ENCODE measurements around the gene MYO1B.

The MYO1B gene

GRCh38 chr2:191322828-191323506 is 77.8 kb downstream of the MYO1B start:
- DNase-seq (no peak), ATAC-seq (no peak)

DNA sequence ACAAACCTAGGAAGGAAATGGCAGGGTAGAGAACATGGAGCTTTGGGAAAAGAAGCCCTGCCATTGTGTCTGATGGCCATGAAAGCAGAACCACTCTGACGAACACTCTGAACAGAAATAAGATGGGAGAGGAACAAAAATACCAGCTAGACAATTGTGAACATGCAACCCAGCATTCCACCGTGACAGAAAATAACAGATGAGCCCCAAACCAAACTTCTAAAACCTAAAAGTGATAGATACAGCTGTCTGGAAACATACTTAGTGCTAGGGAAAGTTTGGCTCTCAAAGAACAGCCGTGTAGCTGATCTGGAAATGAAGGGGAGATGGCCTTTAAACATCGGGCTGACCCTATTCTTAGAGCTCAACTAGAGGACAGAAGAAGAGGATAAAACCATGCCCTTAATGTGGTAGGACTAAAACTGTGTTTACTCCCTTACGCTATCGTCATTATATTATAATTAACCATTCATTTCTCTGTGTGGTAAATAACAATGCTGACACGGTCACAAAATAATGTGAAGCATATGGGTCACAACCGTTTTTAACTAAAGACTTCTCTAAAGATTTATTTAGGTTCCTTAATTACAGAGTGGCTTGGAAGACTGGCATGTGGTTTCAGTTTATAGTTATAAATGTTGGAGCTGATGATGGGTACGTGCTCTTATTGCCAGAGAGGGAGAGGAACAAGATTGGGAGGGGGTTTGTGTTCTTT is 80.6 kb downstream of the MYO1B start:
- no peak for ATAC-seq
- no peak for DNase-seq

DNA sequence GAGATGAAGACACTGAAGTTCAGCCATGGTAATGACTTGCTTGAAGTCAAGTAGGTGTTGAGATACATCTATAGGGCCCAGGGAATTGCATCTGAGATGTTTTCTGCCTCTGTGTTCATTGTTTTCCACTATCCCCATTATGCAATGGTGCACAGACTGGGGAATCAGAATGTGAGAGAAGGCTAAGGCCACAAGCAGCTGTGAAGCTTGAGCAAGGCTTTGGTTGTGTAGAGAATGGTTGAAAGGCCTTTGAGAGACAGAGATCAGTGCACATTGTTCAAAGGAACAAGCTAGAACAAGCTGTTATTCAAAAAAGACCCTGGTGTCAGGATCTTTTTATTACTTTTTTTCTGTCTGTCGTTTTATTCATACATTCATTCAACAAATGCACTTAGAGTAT is 82.3 kb downstream of the MYO1B start:
- ATAC-seq, result no peak
- no peak for DNase-seq

- DNase-seq (no peak), ATAC-seq (no peak)
Measured at GRCh38 chr2:191328150-191328809, 83.1 kb downstream of the MYO1B start.

DNA sequence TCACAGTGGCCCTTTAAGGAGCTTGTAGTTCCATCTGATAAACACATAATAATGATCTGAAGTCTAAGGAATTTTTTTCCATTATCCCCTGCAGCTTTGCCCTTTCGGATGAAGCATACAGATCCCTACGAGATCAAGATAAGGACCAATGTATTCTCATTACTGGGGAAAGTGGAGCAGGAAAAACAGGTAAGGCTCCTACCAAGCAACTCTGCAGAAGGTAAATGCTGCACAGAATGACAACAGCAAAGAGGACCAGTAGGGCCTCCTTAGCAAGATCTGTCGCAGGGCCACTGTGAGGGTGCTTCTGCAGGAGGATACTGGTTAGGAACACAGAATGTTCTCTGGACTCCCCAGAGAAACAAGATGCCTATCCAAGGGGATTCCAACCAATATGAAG is 84.6 kb downstream of the MYO1B start:
- ATAC-seq (no peak), DNase-seq (no peak)

DNA sequence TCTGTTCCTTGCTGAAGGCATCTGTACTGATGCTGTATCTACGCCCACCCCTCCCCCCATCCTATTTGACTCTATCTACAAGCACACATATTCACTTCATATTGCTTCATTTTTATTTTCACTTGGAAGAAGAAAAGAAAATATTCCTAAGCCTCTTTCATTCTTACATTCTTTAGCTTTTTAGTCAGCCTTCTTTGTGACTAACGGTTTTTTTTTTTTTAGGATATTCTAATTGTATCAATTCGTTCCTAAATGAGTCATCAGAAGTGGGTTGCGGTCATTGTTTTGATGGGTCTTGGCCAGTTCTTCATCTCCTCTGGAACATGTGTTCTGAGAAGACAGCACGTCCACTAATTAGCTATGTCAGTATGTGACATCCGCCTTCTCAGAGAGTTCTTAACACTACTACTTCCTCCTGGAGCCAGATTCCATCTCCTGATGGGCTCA is 88.7 kb downstream of the MYO1B start:
- no peak for DNase-seq
- ATAC-seq, result no peak

- ATAC-seq, result no peak
- DNase-seq, result no peak
Measured at GRCh38 chr2:191335875-191336464, 90.8 kb downstream of the MYO1B start.

DNA sequence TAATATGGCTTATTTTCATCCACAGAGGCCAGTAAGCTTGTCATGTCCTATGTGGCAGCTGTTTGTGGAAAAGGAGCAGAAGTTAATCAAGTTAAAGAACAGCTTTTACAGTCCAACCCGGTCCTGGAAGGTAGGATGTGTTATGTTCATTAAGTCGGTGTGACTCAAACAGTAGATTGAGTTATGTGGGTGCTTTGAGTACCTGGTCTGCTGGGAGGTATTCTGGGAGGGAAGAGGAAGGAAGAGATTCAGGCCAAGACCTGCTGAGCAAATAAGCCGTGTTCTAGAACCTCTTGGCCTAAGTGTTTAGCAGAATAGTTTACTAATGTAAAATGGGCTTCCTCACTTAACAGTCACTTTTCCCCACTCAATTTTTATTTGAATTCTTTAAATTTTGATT is 96.2 kb downstream of the MYO1B start:
- ATAC-seq (no peak), DNase-seq (no peak)

GRCh38 chr2:191343796-191344338 is 98.7 kb downstream of the MYO1B start:
- ATAC-seq (no peak), DNase-seq (no peak)

DNA sequence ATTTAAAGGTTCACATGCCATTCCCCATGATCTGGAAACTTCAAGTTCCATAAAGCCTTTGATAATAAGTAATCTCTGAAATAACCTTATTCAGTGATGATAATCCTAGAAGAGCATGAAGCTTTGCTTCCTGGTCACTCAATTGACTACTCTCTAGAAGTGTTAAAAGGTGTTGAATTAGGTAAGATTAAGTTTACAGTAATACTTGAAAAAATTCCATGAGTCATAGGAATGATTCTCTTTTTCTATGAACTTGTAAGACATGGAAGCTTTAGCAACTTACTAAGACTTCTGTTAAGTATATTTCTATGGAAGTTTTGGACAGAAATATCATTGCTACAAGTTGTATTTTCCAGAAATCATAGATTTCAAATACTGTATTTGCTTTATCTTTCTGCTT is 100.6 kb downstream of the MYO1B start:
- DNase-seq, result no peak

GRCh38 chr2:191347154-191347553 is 102.0 kb downstream of the MYO1B start:
- DNase-seq (no peak), ATAC-seq (no peak)

More for the DNA sequence above, 100.6 kb downstream of the MYO1B start:
- ATAC-seq, result no peak

DNA sequence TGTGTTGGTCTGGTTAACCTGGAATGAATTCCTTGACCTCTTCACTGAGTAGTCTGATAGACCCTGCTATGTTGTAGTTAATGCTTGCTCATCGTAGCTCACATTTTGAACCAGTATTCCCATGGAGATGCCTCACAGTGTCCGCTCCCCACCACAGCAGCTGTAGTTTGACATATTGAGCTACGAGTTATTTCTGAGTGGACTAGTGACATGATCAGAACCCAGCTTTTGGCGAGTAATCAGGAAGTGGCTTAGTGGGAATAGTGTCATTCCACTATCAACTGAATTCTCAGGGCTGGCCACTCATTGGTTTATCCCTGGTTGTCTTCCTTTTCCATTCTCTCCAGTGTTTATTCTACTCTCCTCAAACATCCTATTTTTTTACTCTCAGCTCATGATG is 102.7 kb downstream of the MYO1B start:
- ATAC-seq, result no peak

DNA sequence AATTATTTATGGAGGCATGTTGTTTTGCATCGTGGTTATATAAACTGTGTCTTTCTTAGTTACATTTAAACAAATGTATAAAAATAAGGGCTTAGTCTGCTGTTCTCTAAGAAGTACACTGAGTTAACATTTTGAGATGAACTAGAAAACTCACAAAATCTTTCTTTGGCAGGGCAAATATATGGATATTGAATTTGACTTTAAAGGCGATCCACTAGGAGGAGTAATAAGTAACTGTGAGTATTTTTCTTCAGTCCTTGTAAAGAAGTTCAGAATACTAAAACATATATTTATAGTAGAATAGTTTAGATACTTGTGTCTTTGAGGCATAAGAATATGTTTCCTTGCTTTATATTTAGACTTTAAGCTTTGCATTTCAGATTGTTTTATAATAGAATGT is 104.8 kb downstream of the MYO1B start:
- DNase-seq, result no peak
- ATAC-seq, result no peak

More for the DNA sequence above, 102.7 kb downstream of the MYO1B start:
- no peak for DNase-seq

DNA sequence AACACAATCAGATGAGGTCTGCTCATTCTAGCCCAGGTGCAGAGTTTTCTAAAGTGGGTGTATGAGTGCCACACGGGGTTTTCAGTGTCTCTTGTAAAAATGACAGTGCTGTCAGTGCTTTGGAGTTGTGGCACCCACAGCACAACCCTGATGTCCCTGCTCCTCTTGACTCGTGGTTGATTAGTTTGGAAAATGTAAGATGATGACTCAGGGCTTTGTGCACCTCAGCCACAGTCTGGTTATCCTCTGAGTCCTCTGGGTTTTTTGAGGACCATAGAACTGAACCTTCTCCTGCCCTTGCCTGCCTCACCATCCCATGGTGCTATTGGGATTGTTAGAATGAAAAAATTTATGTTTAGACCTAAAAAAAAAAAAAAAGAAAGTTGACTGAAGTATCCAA is 105.6 kb downstream of the MYO1B start:
- ATAC-seq (peak; percentile 36), DNase-seq (no peak)

GRCh38 chr2:191351298-191351697 is 106.1 kb downstream of the MYO1B start:
- DNase-seq (no peak), ATAC-seq (no peak)

GRCh38 chr2:191351921-191352320 is 106.7 kb downstream of the MYO1B start:
- DNase-seq, result no peak

DNA sequence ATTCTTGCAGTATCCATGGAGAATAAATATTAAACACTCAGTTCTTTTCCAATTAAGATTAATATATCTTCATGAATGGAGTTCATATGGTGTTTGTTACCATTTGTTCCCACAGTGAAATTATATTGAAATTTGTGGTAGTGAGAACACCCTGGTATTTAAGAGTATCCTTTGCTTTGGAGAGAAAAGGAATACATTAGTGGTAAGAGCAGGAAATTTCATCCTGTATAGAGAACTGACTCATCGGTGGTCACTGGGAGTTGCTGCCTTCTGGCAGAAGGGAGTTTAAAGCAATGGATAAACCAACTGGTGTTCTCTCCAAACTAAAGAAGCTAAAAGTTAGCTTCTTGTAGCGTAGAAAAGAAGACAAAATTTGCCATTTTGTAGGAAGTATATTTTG is 107.3 kb downstream of the MYO1B start:
- ATAC-seq (no peak), DNase-seq (no peak)

More at GRCh38 chr2:191351921-191352320, 106.7 kb downstream of the MYO1B start:
- no peak for ATAC-seq

DNA sequence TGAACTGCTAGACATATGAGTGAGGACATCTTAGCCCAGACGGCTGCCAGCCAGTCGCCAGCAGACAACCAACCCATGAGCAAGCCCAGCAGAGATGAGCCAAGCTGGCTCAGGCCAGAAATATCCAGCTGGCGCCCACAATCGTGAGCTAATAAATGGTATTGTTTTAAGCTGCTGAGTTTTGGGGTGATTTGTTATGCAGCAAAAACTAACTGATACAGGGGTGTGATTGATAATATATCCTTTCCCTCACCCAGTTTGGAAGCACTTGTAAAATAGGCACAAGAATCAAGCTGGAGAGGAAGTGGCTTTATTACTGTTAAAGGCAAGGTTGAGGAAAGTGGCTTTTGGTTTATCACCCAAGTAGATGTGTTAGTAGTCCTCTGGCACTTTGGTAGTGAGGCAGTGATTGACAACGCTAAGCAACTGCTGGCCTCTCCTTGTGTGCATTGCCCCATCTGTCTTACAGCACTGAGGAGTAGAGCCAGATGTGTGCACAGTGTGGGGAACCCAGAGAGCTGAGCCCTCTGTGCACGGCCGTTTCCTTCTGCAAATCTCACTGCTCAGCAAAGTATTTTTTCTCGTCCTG is 110.1 kb downstream of the MYO1B start:
- ATAC-seq (no peak), DNase-seq (no peak)

DNA sequence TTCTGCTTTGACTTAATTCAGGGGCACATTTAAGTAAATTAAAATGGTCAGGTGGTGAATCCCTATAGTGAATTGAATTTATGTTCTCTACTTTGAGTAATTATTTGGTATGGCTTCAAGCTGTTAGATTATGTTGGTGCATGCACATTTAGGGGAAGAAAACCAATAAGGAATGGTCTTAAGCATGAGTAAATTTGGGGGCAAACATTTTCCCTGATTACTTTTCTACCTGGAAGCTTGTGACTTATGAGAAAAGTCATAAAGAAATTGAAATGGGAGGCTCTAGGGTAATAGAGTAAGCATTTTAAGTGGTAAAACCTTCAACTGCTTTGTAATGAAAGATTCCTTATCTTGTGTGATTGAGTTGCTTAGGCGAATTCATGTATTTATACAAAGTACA is 112.5 kb downstream of the MYO1B start:
- no peak for ATAC-seq
- no peak for DNase-seq

DNA sequence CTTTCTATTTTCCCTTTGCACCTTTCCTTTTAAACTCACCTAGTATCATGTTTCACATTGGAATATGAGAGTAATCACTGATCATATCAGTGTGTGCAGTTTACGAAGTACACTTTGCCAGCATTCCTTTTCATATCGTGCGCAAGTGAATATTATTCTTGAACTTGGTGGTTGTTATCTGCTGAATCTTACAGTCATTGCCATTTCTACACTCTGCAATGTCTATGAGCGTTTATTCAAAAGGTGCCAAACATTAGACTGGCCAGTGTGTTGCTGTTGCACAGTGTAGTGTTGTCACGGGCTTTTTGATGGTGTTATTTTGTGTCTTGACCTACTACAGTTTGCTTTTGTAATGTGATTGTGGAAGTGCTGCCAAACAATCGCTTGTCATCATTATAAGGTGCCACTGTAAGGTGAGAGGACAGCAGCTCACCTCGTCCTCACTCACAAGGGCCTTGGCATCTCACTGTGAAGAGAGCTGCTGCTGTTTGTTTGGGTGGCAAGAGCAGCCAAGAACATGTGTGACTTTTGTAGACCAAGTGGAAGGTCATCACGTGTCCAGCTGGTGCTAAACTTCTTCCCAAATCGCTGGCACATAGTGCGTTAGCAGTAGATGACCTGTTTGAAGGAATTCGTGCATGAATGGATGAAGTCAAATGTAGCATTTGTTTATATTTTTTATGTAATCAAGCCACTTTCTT is 113.3 kb downstream of the MYO1B start:
- no peak for ATAC-seq
- DNase-seq, result no peak

DNA sequence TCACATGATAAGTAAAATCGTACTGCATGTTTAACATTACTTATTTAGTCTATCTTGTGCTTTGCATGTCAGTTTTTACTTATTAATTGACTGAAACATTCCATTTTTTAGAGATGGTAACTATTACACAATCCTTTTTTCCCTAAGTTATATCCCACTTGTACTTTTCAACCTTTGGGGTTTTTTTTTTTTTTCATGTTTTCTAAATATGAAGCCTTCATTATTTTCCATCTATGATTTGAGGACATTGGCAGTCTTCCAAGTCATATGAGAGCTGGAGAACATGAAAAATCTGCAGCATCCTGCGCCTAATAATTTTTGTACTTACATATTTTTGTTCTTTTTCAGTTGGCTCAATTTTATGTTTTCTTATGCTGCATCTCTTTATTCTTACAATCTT is 113.9 kb downstream of the MYO1B start:
- ATAC-seq (no peak), DNase-seq (no peak)

GRCh38 chr2:191360918-191361317 is 115.7 kb downstream of the MYO1B start:
- ATAC-seq (no peak), DNase-seq (no peak)
